Ammon's horn (tissue), 1 donor: ENCODE data around the gene RPL29.
"Not testable (repeated sequence)": the region's sequence is repeated elsewhere in the genome, so short reads cannot be mapped to it uniquely, and the experiment has no call there.

ENCODE experiments used
- DNase-seq: peaks from one replicate; pipeline ENCODE4 v3.0.0-alpha.2; 2016; ENCODE audit warnings: low spot score

RPL29 gene

GRCh38 chr3:51995346-51996163 is at the start of gene RPL29:
TSS of gene RPL29 (minus strand) at chr3:51995895. CDS start at chr3:51995461, 434 bp downstream.
- DNase-seq, result peak; percentile 93

GRCh38 chr3:52044869-52045619 is 49.3 kb upstream of the RPL29 start:
- DNase-seq, result no peak

- no peak for DNase-seq
Measured at GRCh38 chr3:52043750-52044149, 48.1 kb upstream of the RPL29 start.

GRCh38 chr3:52043039-52043438 is 47.3 kb upstream of the RPL29 start:
- not testable (repeated sequence) for DNase-seq

- DNase-seq, result peak; percentile 92
Measured at GRCh38 chr3:52041118-52041731, 45.5 kb upstream of the RPL29 start.

- no peak for DNase-seq
Measured at GRCh38 chr3:52040600-52040999, 44.9 kb upstream of the RPL29 start.

GRCh38 chr3:52039846-52040245 is 44.2 kb upstream of the RPL29 start:
- peak; percentile 99 for DNase-seq

- DNase-seq, result peak; percentile 62
Measured at GRCh38 chr3:52039426-52039825, 43.7 kb upstream of the RPL29 start.

- no peak for DNase-seq
Measured at GRCh38 chr3:52038227-52038626, 42.5 kb upstream of the RPL29 start.

GRCh38 chr3:52037291-52037690 is 41.6 kb upstream of the RPL29 start:
- no peak for DNase-seq

- DNase-seq, result no peak
Measured at GRCh38 chr3:52036829-52037228, 41.1 kb upstream of the RPL29 start.

GRCh38 chr3:52036222-52036694 is 40.6 kb upstream of the RPL29 start:
- DNase-seq, result no peak

GRCh38 chr3:52034651-52035050 is 39.0 kb upstream of the RPL29 start:
- no peak for DNase-seq

- DNase-seq, result no peak
Measured at GRCh38 chr3:52034212-52034611, 38.5 kb upstream of the RPL29 start.

GRCh38 chr3:52033748-52034147 is 38.1 kb upstream of the RPL29 start:
- DNase-seq, result not testable (repeated sequence)

- DNase-seq, result peak; percentile 57
Measured at GRCh38 chr3:52032702-52033408, 37.2 kb upstream of the RPL29 start.

- DNase-seq, result no peak
Measured at GRCh38 chr3:52031896-52032295, 36.2 kb upstream of the RPL29 start.

- DNase-seq, result no peak
Measured at GRCh38 chr3:52030714-52031310, 35.1 kb upstream of the RPL29 start.

- no peak for DNase-seq
Measured at GRCh38 chr3:52029535-52029934, 33.8 kb upstream of the RPL29 start.

- DNase-seq, result no peak
Measured at GRCh38 chr3:52029053-52029452, 33.4 kb upstream of the RPL29 start.

- peak; percentile 94 for DNase-seq
Measured at GRCh38 chr3:52028572-52028971, 32.9 kb upstream of the RPL29 start.

GRCh38 chr3:52026041-52026440 is 30.3 kb upstream of the RPL29 start:
- DNase-seq, result no peak
